Skeletal muscle tissue (tissue), 4 donors: ENCODE measurements around the gene CEP57. TPM values are rescaled to one million over a fixed set of nuclear protein-coding genes. Genes with fewer than 3 reads are reported as not detected.
A peak's percentile ranks its signal among the peaks of the same experiment; 100 is the strongest.

Experiments used
- H3K27ac ChIP-seq: one replicate; pipeline ENCODE4 v1.7.0; 2013; ENCODE audit warnings: mild to moderate bottlenecking, low read depth, low read length, inconsistent platforms
- H3K27me3 ChIP-seq, 3 donors: one replicate each; pipeline ENCODE4 v1.7.0; 2013; ENCODE audit warnings: low read length in 3 of 3; ENCODE audit not compliant: control insufficient read depth in 3 of 3, insufficient read depth in 3 of 3
- H3K36me3 ChIP-seq, 3 donors: one replicate each; pipeline ENCODE4 v1.7.0; 2013; ENCODE audit warnings: low read length in 3 of 3; ENCODE audit not compliant: control insufficient read depth in 3 of 3, insufficient read depth in 3 of 3
- H3K4me1 ChIP-seq, 3 donors: one replicate each; pipeline ENCODE4 v1.7.0; 2013; ENCODE audit warnings: low read length in 3 of 3, mild to moderate bottlenecking in 3 of 3; ENCODE audit not compliant: control insufficient read depth in 3 of 3, insufficient read depth in 3 of 3
- H3K4me3 ChIP-seq, 3 donors: one replicate each; pipeline ENCODE4 v1.7.0; 2013; ENCODE audit warnings: low read length in 3 of 3
- H3K9ac ChIP-seq, 3 donors: one replicate each; pipeline ENCODE4 v1.7.0; 2013; ENCODE audit warnings: low read length in 3 of 3, mild to moderate bottlenecking in 3 of 3, moderate library complexity in 2 of 3, low read depth in 1 of 3
- H3K9me3 ChIP-seq, 3 donors: one replicate each; pipeline ENCODE4 v1.7.0; 2013; ENCODE audit warnings: low read length in 3 of 3; ENCODE audit not compliant: control insufficient read depth in 3 of 3
- total RNA-seq: library from RNA; depleted of rRNA; stranded (reverse); fragments of >200 nt; gene quantifications from one replicate; pipeline ENCODE4 v1.2.3, GENCODE V29; 2014
- donor health status: Osteomylitis.

The CEP57 gene
- total RNA-seq, 1 donor from 2014 or later = 51.7 TPM

DNA sequence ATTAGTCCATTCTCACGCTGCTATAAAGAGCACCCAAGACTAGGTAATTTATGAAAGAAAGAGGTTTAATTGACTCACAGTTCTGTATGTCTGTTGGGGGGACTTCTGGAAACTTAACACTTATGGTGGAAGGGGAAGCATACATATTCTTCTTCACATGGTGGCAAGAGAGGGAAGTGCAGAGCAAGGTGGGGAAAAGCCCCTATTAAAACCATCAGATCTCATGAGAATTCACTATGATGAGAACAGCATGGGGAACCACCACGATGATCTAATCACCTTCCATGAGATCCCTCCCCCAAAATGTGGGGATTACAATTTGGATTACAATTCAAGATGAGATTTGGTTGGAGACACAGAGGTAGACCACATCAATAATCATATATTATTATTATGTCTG, 25.7 kb downstream of the CEP57 start:
- Histone ChIP-seq H3K9me3 (no peaks in the 10 kb centered on the region), H3K36me3 (peaks cover 0 to 11% (median 8%) of the 10 kb centered on the region in 3 donors), H3K4me3 (no peak overlapping the region), H3K4me1 (no peaks in the 10 kb centered on the region), H3K9ac (no peak overlapping the region), H3K27ac (no peak overlapping the region), H3K27me3 (no peaks in the 10 kb centered on the region)

DNA sequence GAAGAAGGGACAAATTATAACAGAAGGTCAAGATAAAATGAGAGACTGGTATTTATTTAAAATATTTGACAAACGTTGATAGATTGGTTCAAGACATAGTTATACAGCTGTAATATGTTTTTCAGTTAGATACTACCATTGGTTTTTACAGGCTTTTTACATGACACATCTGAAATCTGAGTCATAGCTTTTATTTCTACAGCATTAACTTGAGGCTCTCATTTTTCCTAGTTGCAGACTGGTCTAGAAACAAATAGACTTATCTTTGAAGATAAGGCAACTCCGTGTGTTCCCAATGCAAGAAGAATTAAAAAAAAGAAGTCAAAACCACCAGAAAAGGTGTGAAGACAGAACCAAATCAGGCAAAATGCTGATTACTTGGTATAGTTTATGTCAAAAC, 31.3 kb downstream of the CEP57 start:
- no peaks in the 10 kb centered on the region for H3K4me1 ChIP-seq
- no peaks in the 10 kb centered on the region for H3K27me3 ChIP-seq
- H3K9me3 ChIP-seq = no peaks in the 10 kb centered on the region
- H3K36me3 ChIP-seq = peaks cover 0 to 20% (median 18%) of the 10 kb centered on the region in 3 donors
- H3K27ac ChIP-seq = no peak overlapping the region
- no peak overlapping the region for H3K4me3 ChIP-seq
- no peak overlapping the region for H3K9ac ChIP-seq

DNA sequence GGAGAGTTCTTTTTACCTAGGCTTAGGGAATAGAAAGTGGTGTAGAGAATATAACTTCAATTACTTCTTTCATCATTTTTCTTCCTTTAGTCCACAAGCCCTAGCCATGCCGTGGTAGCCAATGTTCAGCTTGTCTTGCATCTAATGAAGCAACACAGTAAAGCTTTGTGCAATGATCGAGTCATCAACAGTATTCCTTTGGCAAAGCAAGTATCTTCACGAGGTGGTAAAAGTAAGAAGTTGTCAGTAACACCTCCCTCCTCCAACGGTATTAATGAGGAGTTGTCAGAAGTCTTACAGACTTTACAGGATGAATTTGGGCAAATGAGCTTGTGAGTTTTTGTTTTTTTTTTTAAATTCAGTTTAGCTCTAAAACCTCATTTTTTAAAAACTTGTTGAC, 37.4 kb downstream of the CEP57 start:
- Histone ChIP-seq H3K27ac (no peak overlapping the region), H3K27me3 (no peaks in the 10 kb centered on the region), H3K4me3 (no peak overlapping the region), H3K36me3 (peaks cover 3 to 24% (median 17%) of the 10 kb centered on the region in 3 donors), H3K9me3 (no peaks in the 10 kb centered on the region), H3K9ac (no peak overlapping the region), H3K4me1 (no peaks in the 10 kb centered on the region)

DNA sequence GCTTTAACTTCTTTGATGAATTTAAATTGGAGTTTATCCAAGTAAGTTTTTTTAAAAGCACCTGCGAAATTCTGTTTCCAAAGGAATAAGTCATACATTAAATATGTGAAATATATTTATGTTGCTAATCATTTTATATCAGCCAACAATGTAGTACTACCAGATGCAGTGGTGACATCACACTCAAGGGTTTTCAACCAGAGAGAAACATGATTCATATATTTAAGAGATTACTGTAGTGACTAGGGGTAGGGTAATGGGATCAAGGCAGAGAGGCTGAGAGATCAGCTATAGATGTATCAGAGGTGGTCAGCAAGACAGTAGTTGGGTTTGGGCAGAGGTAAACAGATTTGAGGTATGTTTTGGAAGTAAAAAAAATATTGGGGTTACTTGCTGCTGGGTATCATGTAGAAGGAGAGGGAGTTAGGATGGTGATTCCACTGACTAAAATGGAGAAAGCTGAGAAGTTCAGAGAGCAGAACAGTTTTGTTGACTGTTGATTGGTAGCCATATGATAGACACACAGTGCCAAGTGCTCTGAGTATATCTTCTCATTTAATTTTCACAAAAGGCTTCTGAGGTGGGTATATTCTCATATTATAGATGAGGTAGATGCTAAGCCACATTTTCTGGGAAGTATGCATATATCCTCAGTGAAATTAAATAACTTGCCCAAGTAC, 39.4 kb downstream of the CEP57 start:
- Histone ChIP-seq H3K9ac (no peak overlapping the region), H3K36me3 (peaks cover 8 to 37% (median 19%) of the 10 kb centered on the region in 3 donors), H3K27ac (no peak overlapping the region), H3K27me3 (no peaks in the 10 kb centered on the region), H3K4me3 (no peak overlapping the region), H3K4me1 (no peaks in the 10 kb centered on the region), H3K9me3 (no peaks in the 10 kb centered on the region)

DNA sequence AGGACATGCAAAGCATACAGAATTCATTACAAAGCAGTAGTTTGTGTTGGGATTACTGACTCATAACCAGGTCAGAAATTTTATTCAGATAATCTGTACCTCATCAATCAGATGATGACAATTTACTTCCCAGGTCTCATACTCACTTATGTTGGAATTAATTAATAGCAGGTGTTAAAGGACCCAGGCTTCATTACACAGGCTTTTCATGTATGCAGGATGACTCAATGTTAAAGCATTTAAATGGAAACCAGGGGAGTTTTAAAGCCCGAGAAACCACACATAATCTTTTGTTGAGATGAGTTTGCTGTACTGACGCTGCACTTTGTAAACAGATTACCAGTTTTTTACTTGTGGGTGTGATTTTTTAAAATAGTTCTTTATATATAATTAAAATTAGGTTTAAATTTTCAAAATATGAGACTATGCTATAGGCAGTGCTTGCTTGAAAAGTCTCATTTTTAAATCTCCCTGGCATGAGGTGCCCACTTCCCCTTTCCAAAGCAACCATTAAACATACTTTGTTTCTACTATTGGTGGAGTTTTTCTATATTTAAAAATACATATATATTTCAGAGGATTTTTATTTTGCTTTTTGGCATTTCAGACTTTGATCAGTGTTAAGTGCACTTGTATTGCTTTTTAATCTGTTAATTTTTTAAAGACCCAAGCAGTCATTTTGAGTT, 41.0 kb downstream of the CEP57 start:
- Histone ChIP-seq H3K27ac (no peak overlapping the region), H3K36me3 (peaks cover 10 to 45% (median 24%) of the 10 kb centered on the region in 3 donors), H3K9me3 (no peaks in the 10 kb centered on the region), H3K4me3 (no peak overlapping the region), H3K4me1 (peaks cover 0 to 3% (median 0%) of the 10 kb centered on the region in 3 donors), H3K9ac (no peak overlapping the region), H3K27me3 (no peaks in the 10 kb centered on the region)

DNA sequence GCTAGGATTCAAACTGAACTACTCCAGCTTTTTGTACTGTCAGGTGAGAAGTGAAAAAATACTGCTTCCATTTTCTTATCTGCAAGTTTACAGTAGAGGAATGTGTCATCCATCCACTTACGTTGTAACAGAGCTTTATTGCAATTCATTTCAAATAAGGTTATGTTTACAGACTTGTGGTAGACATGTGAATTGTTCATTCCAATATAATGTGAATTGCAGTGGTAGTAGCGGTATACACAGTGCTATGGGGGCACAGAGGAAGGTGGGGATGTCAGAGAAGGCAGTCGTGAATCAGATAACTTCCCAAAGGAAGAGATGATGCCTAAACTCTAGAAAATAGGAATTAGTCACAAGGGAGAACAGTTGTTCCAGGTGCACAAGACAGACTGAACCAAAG, 42.5 kb downstream of the CEP57 start:
- peaks cover 10 to 48% (median 24%) of the 10 kb centered on the region in 3 donors for H3K36me3 ChIP-seq
- no peak overlapping the region for H3K9ac ChIP-seq
- no peaks in the 10 kb centered on the region for H3K27me3 ChIP-seq
- no peaks in the 10 kb centered on the region for H3K9me3 ChIP-seq
- peaks cover 0 to 5% (median 0%) of the 10 kb centered on the region in 3 donors for H3K4me1 ChIP-seq
- no peak overlapping the region for H3K4me3 ChIP-seq
- no peak overlapping the region for H3K27ac ChIP-seq

DNA sequence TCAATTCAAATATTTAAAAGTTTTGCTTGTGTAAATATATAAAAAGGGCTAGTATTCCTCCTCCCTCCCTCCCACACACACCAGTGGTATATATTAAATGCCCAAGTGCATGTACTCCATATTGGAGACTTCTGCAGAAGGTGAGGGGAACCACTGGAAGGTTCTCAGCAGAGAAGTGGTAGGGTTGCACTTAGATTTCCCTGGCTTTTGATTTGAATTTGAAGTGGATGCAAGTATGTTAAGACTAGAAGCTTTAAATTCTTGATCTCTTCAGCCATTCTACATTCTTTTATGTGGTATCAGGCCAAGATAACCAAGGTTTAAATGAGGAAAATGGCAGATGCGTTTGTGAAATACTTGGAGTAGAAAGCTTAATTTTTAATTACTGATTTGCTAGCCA, 43.1 kb downstream of the CEP57 start:
- Histone ChIP-seq H3K4me1 (peaks cover 0 to 5% (median 0%) of the 10 kb centered on the region in 3 donors), H3K9me3 (no peaks in the 10 kb centered on the region), H3K36me3 (peaks cover 10 to 51% (median 21%) of the 10 kb centered on the region in 3 donors), H3K4me3 (no peak overlapping the region), H3K27ac (no peak overlapping the region), H3K27me3 (no peaks in the 10 kb centered on the region), H3K9ac (no peak overlapping the region)

DNA sequence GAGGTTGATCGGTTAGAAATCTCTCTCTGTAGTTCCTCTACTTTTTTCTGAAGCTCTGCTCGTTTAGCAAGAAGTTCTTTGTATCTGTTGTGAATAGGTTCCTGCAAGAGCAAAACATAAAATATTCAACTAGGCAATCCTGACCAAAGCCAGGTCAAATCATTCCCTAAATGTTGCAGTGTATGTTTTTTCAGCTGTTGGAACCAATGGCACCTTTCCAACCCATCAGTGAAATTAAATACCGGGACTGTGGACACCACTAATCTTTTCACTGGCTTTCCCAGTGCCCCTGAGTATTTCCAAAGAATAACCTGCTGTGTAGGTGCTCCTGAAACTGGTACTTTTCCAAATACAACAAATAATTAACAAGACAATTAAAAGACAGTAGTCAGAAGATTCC, 45.1 kb downstream of the CEP57 start:
- no peak overlapping the region for H3K27ac ChIP-seq
- H3K9me3 ChIP-seq = no peaks in the 10 kb centered on the region
- H3K4me1 ChIP-seq = peaks cover 0 to 5% (median 0%) of the 10 kb centered on the region in 3 donors
- no peaks in the 10 kb centered on the region for H3K27me3 ChIP-seq
- H3K4me3 ChIP-seq = no peak overlapping the region
- H3K9ac ChIP-seq = no peak overlapping the region
- H3K36me3 ChIP-seq = peaks cover 7 to 47% (median 15%) of the 10 kb centered on the region in 3 donors

DNA sequence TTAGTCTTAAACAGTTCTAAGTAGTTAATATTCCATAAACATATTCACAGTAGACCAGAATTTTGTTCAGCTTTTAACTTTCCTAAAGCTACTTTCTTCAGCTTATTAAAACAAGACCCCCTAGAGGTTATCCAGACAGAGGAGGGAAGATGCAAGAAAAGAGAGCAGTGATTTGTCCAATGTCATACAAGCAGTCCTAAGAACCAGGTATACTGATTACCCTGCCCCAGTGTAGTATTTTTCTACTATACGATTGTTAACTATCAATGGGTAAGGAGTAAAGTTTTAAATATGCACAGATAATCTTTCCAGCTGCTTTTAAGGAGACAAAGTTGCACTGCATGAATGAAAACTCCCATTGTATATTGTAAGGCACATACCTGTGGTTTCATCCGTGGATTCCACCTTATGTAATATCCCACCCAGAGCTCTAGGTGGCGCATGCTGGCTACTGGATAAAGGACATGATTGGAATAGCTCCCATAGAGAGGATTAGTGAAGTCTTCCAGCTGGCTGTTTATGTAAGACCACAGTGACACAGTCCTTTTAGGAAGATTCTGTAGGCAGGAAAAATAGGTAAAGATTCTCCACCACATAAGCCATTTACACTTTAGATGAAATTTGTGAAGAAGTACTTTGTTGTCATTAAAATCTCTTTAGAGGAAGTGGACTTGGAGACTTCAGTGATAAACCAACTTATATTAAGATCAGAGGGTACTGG, 45.6 kb downstream of the CEP57 start:
- H3K9ac ChIP-seq = no peak overlapping the region
- peaks cover 7 to 46% (median 15%) of the 10 kb centered on the region in 3 donors for H3K36me3 ChIP-seq

DNA sequence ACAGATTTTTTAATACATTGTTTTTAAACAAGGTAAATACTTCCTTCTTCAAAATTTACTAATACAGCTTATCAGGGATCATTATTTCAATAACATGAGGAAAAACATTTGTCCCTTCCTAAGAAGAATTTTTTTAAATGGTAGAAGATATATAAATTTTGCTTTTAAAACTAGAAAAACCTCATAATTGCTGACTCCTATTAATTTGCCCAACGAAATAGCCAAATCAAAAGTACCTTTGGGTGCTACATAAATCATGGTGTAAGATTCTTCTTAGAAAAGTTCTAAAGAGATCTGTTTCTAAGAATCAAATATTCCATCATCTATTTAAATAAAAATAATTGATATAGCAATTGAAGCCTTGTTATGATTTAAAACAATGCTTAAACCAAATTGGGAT, 54.9 kb downstream of the CEP57 start:
- no peak overlapping the region for H3K9ac ChIP-seq
- no peaks in the 10 kb centered on the region for H3K4me1 ChIP-seq
- H3K36me3 ChIP-seq = peaks cover 0 to 30% (median 21%) of the 10 kb centered on the region in 3 donors
- H3K27me3 ChIP-seq = no peaks in the 10 kb centered on the region
- no peak overlapping the region for H3K4me3 ChIP-seq
- no peaks in the 10 kb centered on the region for H3K9me3 ChIP-seq
- no peak overlapping the region for H3K27ac ChIP-seq

More for the DNA sequence above, 45.6 kb downstream of the CEP57 start:
- H3K4me3 ChIP-seq = no peak overlapping the region
- peaks cover 0 to 5% (median 0%) of the 10 kb centered on the region in 3 donors for H3K4me1 ChIP-seq
- H3K9me3 ChIP-seq = no peaks in the 10 kb centered on the region
- peak overlapping the region; percentile 51 for H3K27ac ChIP-seq
- no peaks in the 10 kb centered on the region for H3K27me3 ChIP-seq
